GM18867 (cell line): ENCODE data around the gene MGAT5B.

ENCODE experiments used
- ATAC-seq: cut with Tn5 transposase; IDR thresholded peaks from one replicate; pipeline ENCODE4 v1.9.1; 2021; ENCODE audit warnings: mild to moderate bottlenecking, moderate library complexity; ENCODE audit not compliant: unreplicated experiment

The MGAT5B gene

GRCh38 chr17:76998839-76999238 is 130.6 kb downstream of the MGAT5B start:
- ATAC-seq, result no peak
